Stimulated activated memory B cell treated with anti-CD40 and anti-IgM and Interleukin-4, amounts not matched to agents 10 μg/mL and 1 μg/mL and 100 μg/mL, for 72 hours (primary cell): ENCODE measurements around the gene PEX16.

Source experiments
- ATAC-seq: fragments of 150-1000 bp; cut with Tn5 transposase; 2 replicates; pipeline ENCODE4 v1.10.0; 2021
- H3K27ac Mint-ChIP-seq: one replicate; pipeline ENCODE4 v1.8.0; 2022; ENCODE audit warnings: mild to moderate bottlenecking, mixed read lengths
- H3K27me3 Mint-ChIP-seq: one replicate; pipeline ENCODE4 v1.8.0; 2022; ENCODE audit warnings: mixed read lengths
- H3K36me3 Mint-ChIP-seq: one replicate; pipeline ENCODE4 v1.8.0; 2022; ENCODE audit warnings: mixed read lengths
- H3K4me1 Mint-ChIP-seq: one replicate; pipeline ENCODE4 v1.8.0; 2022; ENCODE audit warnings: mixed read lengths
- H3K4me3 Mint-ChIP-seq: one replicate; pipeline ENCODE4 v1.8.0; 2022; ENCODE audit warnings: mild to moderate bottlenecking, moderate library complexity, mixed read lengths
- H3K9me3 Mint-ChIP-seq: one replicate; pipeline ENCODE4 v1.8.0; 2022; ENCODE audit warnings: mixed read lengths

PEX16 gene

GRCh38 chr11:45917623-45918330, at the start of gene PEX16:
PEX16 (minus strand) TSS chr11:45917877; CDS start chr11:45917811, 66 bp downstream.
- Mint-ChIP-seq H3K9me3 (no peaks in the 10 kb centered on the region), H3K27ac (peak within 1 kb of the TSS; percentile 85), H3K4me3 (peak within 1 kb of the TSS; percentile 89), H3K4me1 (peaks cover 59% of the 10 kb centered on the region), H3K27me3 (no peaks in the 10 kb centered on the region), H3K36me3 (peaks cover 29% of the 10 kb centered on the region)
- ATAC-seq = peak; percentile 95

- peak; percentile 85 for ATAC-seq
- H3K4me3 Mint-ChIP-seq = no peak overlapping the region
- no peaks in the 10 kb centered on the region for H3K9me3 Mint-ChIP-seq
- no peaks in the 10 kb centered on the region for H3K4me1 Mint-ChIP-seq
- no peaks in the 10 kb centered on the region for H3K27me3 Mint-ChIP-seq
- H3K27ac Mint-ChIP-seq = no peak overlapping the region
- peaks cover 33% of the 10 kb centered on the region for H3K36me3 Mint-ChIP-seq
Observed at GRCh38 chr11:45964911-45965389, 47.3 kb upstream of the PEX16 start.

- H3K27ac Mint-ChIP-seq = no peak overlapping the region
Observed at GRCh38 chr11:45961751-45962240, 44.1 kb upstream of the PEX16 start.

GRCh38 chr11:45960387-45961095, 42.9 kb upstream of the PEX16 start:
- no peak for ATAC-seq
- Mint-ChIP-seq H3K9me3 (no peaks in the 10 kb centered on the region), H3K36me3 (peaks cover 44% of the 10 kb centered on the region), H3K4me1 (no peaks in the 10 kb centered on the region), H3K4me3 (no peak overlapping the region), H3K27me3 (no peaks in the 10 kb centered on the region), H3K27ac (no peak overlapping the region)

More at GRCh38 chr11:45961751-45962240, 44.1 kb upstream of the PEX16 start:
- no peaks in the 10 kb centered on the region for H3K4me1 Mint-ChIP-seq
- ATAC-seq = no peak
- no peaks in the 10 kb centered on the region for H3K9me3 Mint-ChIP-seq
- H3K4me3 Mint-ChIP-seq = no peak overlapping the region
- H3K36me3 Mint-ChIP-seq = peaks cover 34% of the 10 kb centered on the region
- H3K27me3 Mint-ChIP-seq = no peaks in the 10 kb centered on the region

- no peak for ATAC-seq
- Mint-ChIP-seq H3K4me3 (no peak overlapping the region), H3K4me1 (no peaks in the 10 kb centered on the region), H3K27ac (no peak overlapping the region), H3K27me3 (no peaks in the 10 kb centered on the region), H3K36me3 (peaks cover 51% of the 10 kb centered on the region), H3K9me3 (no peaks in the 10 kb centered on the region)
Observed at GRCh38 chr11:45959851-45960250, 42.2 kb upstream of the PEX16 start.

- Mint-ChIP-seq H3K9me3 (no peaks in the 10 kb centered on the region), H3K4me3 (no peak overlapping the region), H3K27me3 (no peaks in the 10 kb centered on the region), H3K27ac (no peak overlapping the region), H3K4me1 (no peaks in the 10 kb centered on the region), H3K36me3 (peaks cover 35% of the 10 kb centered on the region)
- no peak for ATAC-seq
Observed at GRCh38 chr11:45949992-45950407, 32.3 kb upstream of the PEX16 start.

GRCh38 chr11:45948356-45948755, 30.7 kb upstream of the PEX16 start:
- no peak overlapping the region for H3K4me3 Mint-ChIP-seq
- H3K27me3 Mint-ChIP-seq = no peaks in the 10 kb centered on the region
- no peak for ATAC-seq
- no peak overlapping the region for H3K27ac Mint-ChIP-seq
- peaks cover 40% of the 10 kb centered on the region for H3K36me3 Mint-ChIP-seq
- no peaks in the 10 kb centered on the region for H3K9me3 Mint-ChIP-seq
- H3K4me1 Mint-ChIP-seq = no peaks in the 10 kb centered on the region

GRCh38 chr11:45947885-45948284, 30.2 kb upstream of the PEX16 start:
- no peaks in the 10 kb centered on the region for H3K9me3 Mint-ChIP-seq
- no peak for ATAC-seq
- H3K36me3 Mint-ChIP-seq = peaks cover 44% of the 10 kb centered on the region
- no peak overlapping the region for H3K27ac Mint-ChIP-seq
- no peaks in the 10 kb centered on the region for H3K27me3 Mint-ChIP-seq
- no peak overlapping the region for H3K4me3 Mint-ChIP-seq
- no peaks in the 10 kb centered on the region for H3K4me1 Mint-ChIP-seq

GRCh38 chr11:45945397-45945999, 27.8 kb upstream of the PEX16 start:
- no peaks in the 10 kb centered on the region for H3K27me3 Mint-ChIP-seq
- H3K27ac Mint-ChIP-seq = no peak overlapping the region
- H3K4me3 Mint-ChIP-seq = no peak overlapping the region
- ATAC-seq = no peak
- peaks cover 53% of the 10 kb centered on the region for H3K36me3 Mint-ChIP-seq
- H3K4me1 Mint-ChIP-seq = peaks cover 5% of the 10 kb centered on the region
- H3K9me3 Mint-ChIP-seq = no peaks in the 10 kb centered on the region

- no peak for ATAC-seq
- no peaks in the 10 kb centered on the region for H3K27me3 Mint-ChIP-seq
- H3K9me3 Mint-ChIP-seq = no peaks in the 10 kb centered on the region
- H3K36me3 Mint-ChIP-seq = peaks cover 36% of the 10 kb centered on the region
- H3K4me1 Mint-ChIP-seq = peaks cover 28% of the 10 kb centered on the region
- peak overlapping the region; percentile 61 for H3K27ac Mint-ChIP-seq
- no peak overlapping the region for H3K4me3 Mint-ChIP-seq
Observed at GRCh38 chr11:45942381-45942780, 24.7 kb upstream of the PEX16 start.

- Mint-ChIP-seq H3K9me3 (no peaks in the 10 kb centered on the region), H3K27me3 (no peaks in the 10 kb centered on the region), H3K4me3 (no peak overlapping the region), H3K4me1 (peaks cover 36% of the 10 kb centered on the region), H3K27ac (no peak overlapping the region), H3K36me3 (peaks cover 41% of the 10 kb centered on the region)
- no peak for ATAC-seq
Observed at GRCh38 chr11:45941285-45941684, 23.6 kb upstream of the PEX16 start.

GRCh38 chr11:45939836-45940235, 22.2 kb upstream of the PEX16 start:
- no peak overlapping the region for H3K4me3 Mint-ChIP-seq
- no peaks in the 10 kb centered on the region for H3K27me3 Mint-ChIP-seq
- peak overlapping the region; percentile 73 for H3K27ac Mint-ChIP-seq
- H3K4me1 Mint-ChIP-seq = peaks cover 49% of the 10 kb centered on the region
- H3K9me3 Mint-ChIP-seq = no peaks in the 10 kb centered on the region
- no peak for ATAC-seq
- H3K36me3 Mint-ChIP-seq = peaks cover 28% of the 10 kb centered on the region

GRCh38 chr11:45937916-45938315, 20.2 kb upstream of the PEX16 start:
- H3K27ac Mint-ChIP-seq = peak overlapping the region; percentile 73
- peaks cover 69% of the 10 kb centered on the region for H3K4me1 Mint-ChIP-seq
- no peak overlapping the region for H3K4me3 Mint-ChIP-seq
- no peak for ATAC-seq
- H3K27me3 Mint-ChIP-seq = no peaks in the 10 kb centered on the region
- peaks cover 27% of the 10 kb centered on the region for H3K36me3 Mint-ChIP-seq
- no peaks in the 10 kb centered on the region for H3K9me3 Mint-ChIP-seq

- Mint-ChIP-seq H3K4me1 (peaks cover 77% of the 10 kb centered on the region), H3K4me3 (peak overlapping the region; percentile 45), H3K36me3 (peaks cover 22% of the 10 kb centered on the region), H3K27ac (peak overlapping the region; percentile 94), H3K27me3 (no peaks in the 10 kb centered on the region), H3K9me3 (no peaks in the 10 kb centered on the region)
- no peak for ATAC-seq
Observed at GRCh38 chr11:45936511-45937054, 18.9 kb upstream of the PEX16 start.
